Measurements from ENCODE around the gene USP34. TPM values are rescaled to one million over a fixed set of nuclear protein-coding genes. Genes with fewer than 3 reads are reported as not detected.

USP34 gene
- total and polyA plus RNA-seq, 4 donors = 13.4 to 82.7 (median 51.1) TPM

- Histone ChIP-seq H3K27me3 (ENCODE audit: control insufficient read depth in 4 of 4, insufficient read depth in 4 of 4, low read length in 3 of 4) (no peaks in the 10 kb centered on the region), H3K4me1 (ENCODE audit: control insufficient read depth in 4 of 4, insufficient read depth in 4 of 4, low read length in 3 of 4) (no peaks in the 10 kb centered on the region), H3K36me3 (ENCODE audit: control insufficient read depth in 4 of 4, insufficient read depth in 3 of 4, low read depth in 1 of 4, low read length in 3 of 4) (peaks cover 4 to 29% (median 25%) of the 10 kb centered on the region in 4 donors), H3K9ac (ENCODE audit: low read depth in 1 of 2, low read length in 2 of 2) (no peak overlapping the region), H3K9me3 (ENCODE audit: control insufficient read depth in 4 of 4, low read length in 3 of 4) (no peaks in the 10 kb centered on the region), H3K27ac (ENCODE audit: low read depth in 1 of 2, low read length in 2 of 2) (no peak overlapping the region), H3K4me3 (ENCODE audit: low read depth in 1 of 3, low read length in 3 of 3) (no peak overlapping the region)
- TF ChIP-seq YY1 (IDR thresholded peaks at IDR 0.05) (no peak), HNF4G (IDR thresholded peaks at IDR 0.05) (no peak), SP1 (IDR thresholded peaks at IDR 0.05) (no peak), GABPA (IDR thresholded peaks at IDR 0.05 in 1 of 2, conservative IDR thresholded peaks at IDR 0.05 in 1 of 2) (no peak), TAF1 (conservative IDR thresholded peaks at IDR 0.05) (no peak), HNF4A (conservative IDR thresholded peaks at IDR 0.05) (no peak), NR2F2 (IDR thresholded peaks at IDR 0.05) (no peak), RXRA (IDR thresholded peaks at IDR 0.05) (no peak), FOXA1 (IDR thresholded peaks at IDR 0.05) (no peak), RAD21 (IDR thresholded peaks at IDR 0.05) (no peak), CTCF (IDR thresholded peaks at IDR 0.05; ENCODE audit: low read depth, low read length, missing input control) (no peak), ZBTB33 (IDR thresholded peaks at IDR 0.05) (no peak), EGR1 (IDR thresholded peaks at IDR 0.05; ENCODE audit: low read depth in 2 of 2) (no peak), FOXA2 (IDR thresholded peaks at IDR 0.05) (no peak), JUND (IDR thresholded peaks at IDR 0.05) (no peak), REST (IDR thresholded peaks at IDR 0.05) (no peak)
- TF ChIP-seq, protein P1, sequence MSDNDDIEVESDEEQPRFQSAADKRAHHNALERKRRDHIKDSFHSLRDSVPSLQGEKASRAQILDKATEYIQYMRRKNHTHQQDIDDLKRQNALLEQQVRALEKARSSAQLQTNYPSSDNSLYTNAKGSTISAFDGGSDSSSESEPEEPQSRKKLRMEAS (IDR thresholded peaks at IDR 0.05) = no peak
- TF ChIP-seq, protein P2, sequence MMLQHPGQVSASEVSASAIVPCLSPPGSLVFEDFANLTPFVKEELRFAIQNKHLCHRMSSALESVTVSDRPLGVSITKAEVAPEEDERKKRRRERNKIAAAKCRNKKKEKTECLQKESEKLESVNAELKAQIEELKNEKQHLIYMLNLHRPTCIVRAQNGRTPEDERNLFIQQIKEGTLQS (IDR thresholded peaks at IDR 0.05) = no peak
- 67% methylated on average over 1 of the region's 1 CpG for WGBS
- no peak for DNase-seq (ENCODE audit: low spot score)
Measured at GRCh38 chr2:61244694-61245093, 226.2 kb downstream of the USP34 start.

Data from liver (tissue), 9 donors.